Neuronal stem cell (in vitro differentiated cells): Measurements from ENCODE around the gene PSTPIP2.
A peak's percentile ranks its signal among the peaks of the same experiment; 100 is the strongest.

Experiments
- DNase-seq: peaks from one replicate; pipeline ENCODE4 v3.0.0-alpha.2; 2013; ENCODE audit warnings: low spot score
- H2AFZ ChIP-seq: one replicate; pipeline ENCODE4 v1.6.1; 2013; ENCODE audit warnings: mild to moderate bottlenecking, low read length, inconsistent platforms
- H2AK5ac ChIP-seq: 2 replicates; pipeline ENCODE4 v1.6.1; 2013; ENCODE audit warnings: low read depth, mild to moderate bottlenecking, inconsistent platforms, low read length, moderate library complexity, mixed read lengths
- H2BK120ac ChIP-seq: 2 replicates; pipeline ENCODE4 v1.6.1; 2013; ENCODE audit warnings: low read depth, mild to moderate bottlenecking, inconsistent platforms, low read length, moderate library complexity, mixed read lengths
- H2BK12ac ChIP-seq: one replicate; pipeline ENCODE4 v1.6.1; 2013; ENCODE audit warnings: low read length, inconsistent platforms
- H2BK15ac ChIP-seq: 2 replicates; pipeline ENCODE4 v1.6.1; 2013; ENCODE audit warnings: mild to moderate bottlenecking, low read length, inconsistent platforms, mixed read lengths
- H2BK5ac ChIP-seq: one replicate; pipeline ENCODE4 v1.6.1; 2013; ENCODE audit warnings: inconsistent platforms, mild to moderate bottlenecking, low read length, moderate library complexity
- H3K14ac ChIP-seq: one replicate; pipeline ENCODE4 v1.6.1; 2013; ENCODE audit warnings: low read length, inconsistent platforms
- H3K18ac ChIP-seq: 2 replicates; pipeline ENCODE4 v1.6.1; 2013; ENCODE audit warnings: low read length, inconsistent platforms
- H3K23ac ChIP-seq: 2 replicates; pipeline ENCODE4 v1.6.1; 2013; ENCODE audit warnings: low read depth, mild to moderate bottlenecking, mixed read lengths, low read length, inconsistent platforms; ENCODE audit not compliant: poor library complexity
- H3K27ac ChIP-seq: replicated peaks from 3 replicates; pipeline ENCODE4 v1.5.1; 2013; ENCODE audit warnings: low read length, inconsistent platforms
- H3K27me3 ChIP-seq, 3 experiments: 2 replicates each; pipeline ENCODE4 v1.6.1; 2013; ENCODE audit warnings: low read length in 3 of 3, mild to moderate bottlenecking in 2 of 3, inconsistent platforms in 1 of 3, low read depth in 1 of 3, mixed read lengths in 1 of 3, moderate library complexity in 1 of 3; ENCODE audit not compliant: control insufficient read depth in 3 of 3, insufficient read depth in 3 of 3
- H3K36me3 ChIP-seq, 2 donors: replicated peaks in 1 of 2; 2 replicates each; pipeline ENCODE4 v1.6.1; 2013; ENCODE audit warnings: low read length in 2 of 2; ENCODE audit not compliant: control insufficient read depth in 2 of 2, insufficient read depth in 2 of 2
- H3K4ac ChIP-seq: 2 replicates; pipeline ENCODE4 v1.6.1; 2013; ENCODE audit warnings: inconsistent platforms, mild to moderate bottlenecking, low read length, moderate library complexity
- H3K4me1 ChIP-seq, 2 donors: 1 replicate in 1 of 2; 2 replicates in 1 of 2; pipeline ENCODE4 v1.6.1; 2013; ENCODE audit warnings: low read length in 2 of 2, low read depth in 1 of 2; ENCODE audit not compliant: control insufficient read depth in 2 of 2, insufficient read depth in 1 of 2
- H3K4me2 ChIP-seq: one replicate; pipeline ENCODE4 v1.6.1; 2013; ENCODE audit warnings: mild to moderate bottlenecking, low read length, inconsistent platforms; ENCODE audit not compliant: insufficient read depth, poor library complexity, severe bottlenecking
- H3K4me3 ChIP-seq, 2 donors: 2 replicates each; pipeline ENCODE4 v1.5.1; 2013; ENCODE audit warnings: low read length in 2 of 2, mild to moderate bottlenecking in 2 of 2, inconsistent platforms in 1 of 2, moderate library complexity in 1 of 2
- H3K79me1 ChIP-seq: one replicate; pipeline ENCODE4 v1.6.1; 2013; ENCODE audit warnings: low read depth, mild to moderate bottlenecking, inconsistent platforms, low read length, moderate library complexity
- H3K9ac ChIP-seq: one replicate; pipeline ENCODE4 v1.6.1; 2013; ENCODE audit warnings: mild to moderate bottlenecking, low read depth, low read length, inconsistent platforms; ENCODE audit not compliant: poor library complexity
- H3K9me3 ChIP-seq, 2 donors: replicated peaks in 1 of 2; 2 replicates each; pipeline versions ENCODE3 to v1.6.1; 2013; ENCODE audit warnings: low read length in 2 of 2, mild to moderate bottlenecking in 2 of 2, inconsistent platforms in 1 of 2, low read depth in 1 of 2, mixed read lengths in 1 of 2, moderate library complexity in 1 of 2; ENCODE audit not compliant: control insufficient read depth in 2 of 2, insufficient read depth in 1 of 2
- H4K8ac ChIP-seq: one replicate; pipeline ENCODE4 v1.6.1; 2013; ENCODE audit warnings: low read depth, mild to moderate bottlenecking, inconsistent platforms, low read length, moderate library complexity
- H4K91ac ChIP-seq: one replicate; pipeline ENCODE4 v1.6.1; 2013; ENCODE audit warnings: low read length, low read depth, mild to moderate bottlenecking, inconsistent platforms; ENCODE audit not compliant: poor library complexity
- WGBS, 2 donors: extraction: QIAGEN DNeasy Blood & Tissue Kit; methylation state at CpG; one replicate each; pipeline ENCODE4 v1.1.7; 2013; ENCODE audit warnings: missing lambda C conversion rate in 2 of 2, mixed read lengths in 1 of 2; ENCODE audit not compliant: insufficient read length in 2 of 2, insufficient replicate concordance in 1 of 2; ENCODE audit errors: extremely low coverage in 2 of 2; 5-methylcytosine and 5-hydroxymethylcytosine counted together

Gene PSTPIP2

DNA sequence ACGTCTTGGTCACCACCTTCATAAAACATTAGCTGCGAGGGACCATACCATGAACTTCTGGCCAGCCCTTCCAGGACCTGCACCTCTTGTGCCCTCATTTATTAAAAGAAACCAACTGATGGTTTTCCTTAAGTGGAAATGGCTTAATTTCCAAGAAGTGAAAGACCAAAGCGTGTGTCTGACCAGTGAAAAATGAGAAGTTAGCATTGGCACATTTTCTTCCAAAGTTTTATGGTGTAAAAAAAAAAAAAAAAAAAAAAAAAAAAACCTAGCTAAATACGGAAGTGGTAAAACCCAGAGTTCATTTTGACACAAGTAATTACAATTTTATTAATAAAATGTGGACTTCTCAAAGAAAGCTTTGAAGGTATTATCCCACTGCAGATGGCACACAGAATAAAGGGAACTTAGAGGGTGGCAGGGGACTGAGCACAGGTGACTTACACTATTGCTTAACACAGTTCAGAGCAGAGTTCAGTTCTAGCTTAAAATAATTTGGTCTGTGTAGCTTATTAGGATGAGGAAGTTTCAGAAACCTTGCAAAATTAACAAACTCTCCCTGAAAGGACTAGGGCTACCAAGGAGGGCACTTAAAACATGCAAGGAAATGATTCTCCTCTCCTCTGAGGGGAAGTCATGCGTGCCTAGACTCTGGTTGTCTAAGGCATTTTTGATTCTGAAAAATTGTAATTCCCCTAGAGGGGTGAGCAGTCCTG lies 62.8 kb downstream of the PSTPIP2 start:
- Histone ChIP-seq H2AFZ (no peak overlapping the region), H3K4me1 (no peaks in the 10 kb centered on the region), H2AK5ac (no peak overlapping the region), H3K27ac (no peak overlapping the region), H2BK5ac (no peak overlapping the region), H3K79me1 (no peaks in the 10 kb centered on the region), H3K4ac (no peak overlapping the region), H3K9me3 (no peaks in the 10 kb centered on the region), H3K4me3 (no peak overlapping the region), H3K14ac (no peak overlapping the region), H2BK15ac (no peak overlapping the region), H2BK12ac (no peak overlapping the region), H3K23ac (no peak overlapping the region), H3K36me3 (peaks cover 0 to 6% of the 10 kb centered on the region in 2 donors), H3K18ac (no peak overlapping the region), H4K91ac (no peak overlapping the region), H3K27me3 (no peaks in the 10 kb centered on the region), H4K8ac (no peak overlapping the region), H2BK120ac (no peak overlapping the region), H3K4me2 (no peak overlapping the region), H3K9ac (no peak overlapping the region)
- no peak for DNase-seq
- WGBS, 2 donors, result no CpG with 5 or more reads among the region's 5 CpGs

DNA sequence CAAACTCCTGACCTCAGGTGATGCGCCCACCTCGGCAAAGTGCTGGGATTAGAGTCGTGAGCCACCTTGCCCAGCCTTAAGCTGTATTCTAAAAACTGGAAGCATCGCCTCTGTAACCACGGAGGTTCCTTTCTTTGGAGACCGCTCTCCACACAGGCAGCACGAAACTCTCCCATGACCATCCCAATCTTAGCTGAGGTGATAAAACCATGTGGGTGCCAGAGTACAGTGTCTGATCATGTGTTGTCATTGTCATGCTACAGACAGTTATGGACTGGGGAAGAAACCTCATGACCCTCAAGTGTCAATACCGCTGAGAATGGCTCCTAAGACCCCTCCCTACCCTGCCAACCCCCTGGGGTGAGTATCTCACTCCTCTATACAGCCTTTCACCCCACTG lies 63.5 kb downstream of the PSTPIP2 start:
- H2BK12ac ChIP-seq, result no peak overlapping the region
- H3K79me1 ChIP-seq, result no peaks in the 10 kb centered on the region
- no peak overlapping the region for H2BK5ac ChIP-seq
- H2AFZ ChIP-seq, result no peak overlapping the region
- DNase-seq, result no peak
- H4K91ac ChIP-seq, result no peak overlapping the region
- H3K27ac ChIP-seq, result no peak overlapping the region
- no peak overlapping the region for H3K4me2 ChIP-seq
- no peak overlapping the region for H3K9ac ChIP-seq
- H3K23ac ChIP-seq, result no peak overlapping the region
- H3K27me3 ChIP-seq, result no peaks in the 10 kb centered on the region
- no peak overlapping the region for H3K18ac ChIP-seq
- H3K4me1 ChIP-seq, result no peaks in the 10 kb centered on the region
- H3K4ac ChIP-seq, result no peak overlapping the region
- no peak overlapping the region for H2AK5ac ChIP-seq
- H3K36me3 ChIP-seq, result peaks cover 0 to 6% of the 10 kb centered on the region in 2 donors
- H3K4me3 ChIP-seq, result no peak overlapping the region
- no peak overlapping the region for H2BK15ac ChIP-seq
- no CpG with 5 or more reads among the region's 8 CpGs for WGBS, 2 donors
- no peaks in the 10 kb centered on the region for H3K9me3 ChIP-seq
- H3K14ac ChIP-seq, result no peak overlapping the region
- H2BK120ac ChIP-seq, result no peak overlapping the region
- H4K8ac ChIP-seq, result no peak overlapping the region

DNA sequence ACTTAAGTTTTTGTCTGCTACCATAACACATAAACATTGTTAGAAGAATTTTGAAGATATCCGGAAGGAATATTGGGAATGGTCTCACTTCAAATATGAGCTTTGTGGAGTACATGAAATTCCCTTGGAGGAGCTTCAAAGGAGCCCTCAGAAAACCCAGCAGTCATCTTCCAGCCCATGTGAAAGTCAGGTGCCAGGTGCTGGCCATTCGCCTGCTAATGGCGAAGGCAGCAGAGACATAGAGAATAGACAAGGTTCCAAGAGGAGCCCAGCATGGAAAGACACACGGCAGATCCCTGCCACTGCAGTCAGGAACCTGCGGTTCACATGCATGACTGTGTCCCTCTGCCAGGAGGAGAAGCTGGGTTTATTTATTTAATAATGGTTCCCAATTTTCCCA lies 64.9 kb downstream of the PSTPIP2 start:
- H3K9me3 ChIP-seq, result peaks cover 2 to 10% of the 10 kb centered on the region in 2 donors
- no peaks in the 10 kb centered on the region for H3K4me1 ChIP-seq
- H3K14ac ChIP-seq, result no peak overlapping the region
- DNase-seq, result no peak
- no peak overlapping the region for H3K9ac ChIP-seq
- H3K23ac ChIP-seq, result no peak overlapping the region
- H4K91ac ChIP-seq, result no peak overlapping the region
- H3K36me3 ChIP-seq, result peaks cover 0 to 6% of the 10 kb centered on the region in 2 donors
- no peak overlapping the region for H3K27ac ChIP-seq
- no peaks in the 10 kb centered on the region for H3K79me1 ChIP-seq
- no peak overlapping the region for H2BK120ac ChIP-seq
- no peak overlapping the region for H3K4me3 ChIP-seq
- no peak overlapping the region for H2BK12ac ChIP-seq
- peaks cover 0 to 2% (median 0%) of the 10 kb centered on the region in 3 experiments for H3K27me3 ChIP-seq
- no peak overlapping the region for H4K8ac ChIP-seq
- H3K4ac ChIP-seq, result no peak overlapping the region
- no peak overlapping the region for H2AK5ac ChIP-seq
- H3K18ac ChIP-seq, result no peak overlapping the region
- H2BK5ac ChIP-seq, result no peak overlapping the region
- WGBS, 2 donors, result no CpG with 5 or more reads among the region's 5 CpGs
- no peak overlapping the region for H2AFZ ChIP-seq
- no peak overlapping the region for H2BK15ac ChIP-seq
- no peak overlapping the region for H3K4me2 ChIP-seq

DNA sequence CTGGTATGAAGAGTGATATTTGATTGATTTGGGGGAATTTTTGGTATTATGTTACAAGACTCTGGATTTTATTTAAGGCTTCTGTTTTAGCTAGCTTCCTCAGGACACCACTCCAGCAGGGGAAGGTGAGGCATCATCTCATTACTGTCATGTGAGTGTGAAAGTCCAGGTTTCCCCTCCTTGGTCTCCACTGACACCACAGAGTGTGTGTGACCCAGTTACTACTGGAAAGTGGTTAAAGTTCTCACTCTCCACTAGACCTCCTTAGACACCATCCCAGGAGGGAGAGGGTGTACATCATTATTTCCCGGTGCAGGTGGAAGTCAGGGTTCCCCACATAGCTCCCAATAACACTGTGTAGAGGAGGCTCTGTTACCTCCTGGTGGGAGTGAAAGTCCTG lies 69.1 kb downstream of the PSTPIP2 start:
- Histone ChIP-seq H2BK12ac (no peak overlapping the region), H2BK5ac (no peak overlapping the region), H3K14ac (no peak overlapping the region), H4K91ac (no peak overlapping the region), H3K4ac (no peak overlapping the region), H3K27ac (no peak overlapping the region), H3K27me3 (peaks cover 0 to 2% (median 0%) of the 10 kb centered on the region in 3 experiments), H3K23ac (no peak overlapping the region), H3K4me2 (no peak overlapping the region), H4K8ac (no peak overlapping the region), H3K36me3 (no peaks in the 10 kb centered on the region), H2BK120ac (no peak overlapping the region), H2BK15ac (no peak overlapping the region), H3K4me3 (peak overlapping the region in 1 of 2 donors; percentile 11), H2AK5ac (no peak overlapping the region), H3K18ac (no peak overlapping the region), H3K9ac (no peak overlapping the region), H3K4me1 (no peaks in the 10 kb centered on the region), H2AFZ (no peak overlapping the region), H3K9me3 (peaks cover 2 to 12% of the 10 kb centered on the region in 2 donors), H3K79me1 (no peaks in the 10 kb centered on the region)
- DNase-seq, result no peak
- WGBS, 2 donors, result no CpG with 5 or more reads among the region's 1 CpG
